T47D (cell line): ENCODE measurements around the gene TUBGCP6.
A peak's percentile ranks its signal among the peaks of the same experiment; 100 is the strongest.

Experiments used
- DNase-seq, 2 experiments: peaks; one replicate each; pipeline versions ENCODE4 v3.0.0 to v3.0.0-alpha.2; 2011 to 2012; ENCODE audit warnings: low read depth in 1 of 2, low spot score in 1 of 2
- JUND ChIP-seq: IDR thresholded peaks from 2 replicates; pipeline ENCODE4 v1.6.1; 2012; ENCODE audit warnings: low read depth
- in situ Hi-C: cut with HindIII; loops from 2 replicates; pipeline ENCODE4 v1.10.0; 2016; ENCODE audit warnings: low sequenced_read_pairs, low pct_unique_long_range_greater_than_20kb

Gene TUBGCP6

GRCh38 chr22:50183141-50183971 is 61.5 kb downstream of the TUBGCP6 start:
- DNase-seq: no peak
- no peak for TF ChIP-seq JUND
- in situ Hi-C loops: no loop called here

GRCh38 chr22:50182176-50183081 is 62.4 kb downstream of the TUBGCP6 start:
- no peak for TF ChIP-seq JUND

DNA sequence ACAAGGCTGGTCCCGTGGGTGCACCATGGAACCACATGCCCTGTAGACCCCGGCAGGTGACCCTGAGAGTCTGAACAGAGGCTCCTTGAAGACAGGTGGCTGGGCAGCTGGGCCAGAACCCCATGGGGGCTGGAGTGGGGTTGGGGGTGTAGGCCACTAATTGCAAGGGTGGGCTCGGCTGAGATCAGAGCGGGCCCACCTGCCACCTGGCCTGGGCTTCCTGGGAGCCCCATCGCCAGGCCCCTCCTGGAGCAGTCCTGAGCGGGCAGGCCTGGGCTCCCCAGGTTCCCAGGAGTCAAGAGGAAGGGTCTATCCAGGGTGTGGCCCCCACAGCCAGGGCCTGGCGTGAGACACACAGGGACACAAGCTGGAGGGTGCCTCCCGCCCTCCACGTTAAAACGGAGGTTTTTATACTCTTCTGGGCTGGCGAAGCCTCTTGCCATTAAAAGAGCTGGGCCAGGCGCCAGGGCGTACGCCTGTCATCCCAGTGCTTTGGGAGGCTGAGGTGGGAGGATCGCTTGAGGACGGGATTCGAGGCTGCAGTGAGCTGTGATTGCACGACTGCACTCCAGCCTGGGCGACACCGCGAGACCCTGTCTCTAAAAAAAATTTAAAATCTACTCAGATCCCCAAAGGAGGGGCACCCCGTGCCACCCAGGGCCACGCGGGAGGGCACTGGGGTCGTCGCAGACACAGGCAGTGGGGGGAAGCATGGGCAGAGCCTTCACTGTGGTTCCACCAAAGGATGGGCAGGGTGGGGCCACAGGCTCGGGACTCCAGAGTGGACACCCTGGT is 63.9 kb downstream of the TUBGCP6 start:
- DNase-seq: no peak
- in situ Hi-C loops: no loop called here
- TF ChIP-seq JUND: no peak

More at GRCh38 chr22:50182176-50183081, 62.4 kb downstream of the TUBGCP6 start:
- peak; percentile 60 to 93 for DNase-seq
- in situ Hi-C loops: no loop called here

- no peak for DNase-seq
- TF ChIP-seq JUND: no peak
- in situ Hi-C loops: no loop called here
Observed at GRCh38 chr22:50179937-50180726, 64.7 kb downstream of the TUBGCP6 start.

- in situ Hi-C loops: no loop called here
- DNase-seq: no peak
- no peak for TF ChIP-seq JUND
Observed at GRCh38 chr22:50178871-50179869, 65.7 kb downstream of the TUBGCP6 start.

GRCh38 chr22:50178471-50178864 is 66.4 kb downstream of the TUBGCP6 start:
- no peak for TF ChIP-seq JUND
- in situ Hi-C loops: no loop called here

DNA sequence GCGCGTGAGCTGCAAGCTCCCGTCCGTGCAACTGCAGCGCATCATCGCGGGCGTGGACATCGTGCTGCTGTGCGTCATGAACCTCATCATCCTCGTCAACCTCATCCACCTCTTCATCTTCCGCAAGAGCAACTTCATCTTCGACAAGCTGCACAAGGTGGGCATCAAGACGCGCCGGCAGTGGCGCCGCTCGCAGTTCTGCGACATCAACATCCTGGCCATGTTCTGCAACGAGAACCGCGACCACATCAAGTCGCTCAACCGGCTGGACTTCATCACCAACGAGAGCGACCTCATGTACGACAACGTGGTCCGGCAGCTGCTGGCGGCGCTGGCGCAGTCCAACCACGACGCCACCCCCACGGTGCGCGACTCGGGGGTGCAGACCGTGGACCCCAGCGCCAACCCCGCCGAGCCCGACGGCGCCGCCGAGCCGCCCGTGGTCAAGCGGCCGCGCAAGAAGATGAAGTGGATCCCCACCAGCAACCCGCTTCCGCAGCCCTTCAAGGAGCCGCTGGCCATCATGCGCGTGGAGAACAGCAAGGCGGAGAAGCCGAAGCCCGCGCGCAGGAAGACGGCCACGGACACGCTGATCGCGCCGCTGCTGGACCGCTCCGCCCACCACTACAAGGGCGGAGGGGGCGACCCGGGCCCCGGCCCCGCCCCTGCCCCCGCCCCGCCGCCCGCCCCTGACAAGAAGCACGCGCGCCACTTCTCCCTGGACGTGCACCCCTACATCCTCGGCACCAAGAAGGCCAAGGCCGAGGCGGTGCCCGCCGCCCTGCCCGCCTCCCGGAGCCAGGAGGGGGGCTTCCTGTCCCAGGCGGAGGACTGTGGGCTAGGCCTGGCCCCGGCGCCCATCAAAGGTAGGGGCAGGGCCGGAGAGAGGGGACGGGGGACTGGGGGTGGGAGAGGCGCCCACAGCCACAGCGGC is 67.0 kb downstream of the TUBGCP6 start:
- DNase-seq: no peak
- TF ChIP-seq JUND: no peak
- in situ Hi-C loops: no loop called here

More at GRCh38 chr22:50178471-50178864, 66.4 kb downstream of the TUBGCP6 start:
- no peak for DNase-seq

DNA sequence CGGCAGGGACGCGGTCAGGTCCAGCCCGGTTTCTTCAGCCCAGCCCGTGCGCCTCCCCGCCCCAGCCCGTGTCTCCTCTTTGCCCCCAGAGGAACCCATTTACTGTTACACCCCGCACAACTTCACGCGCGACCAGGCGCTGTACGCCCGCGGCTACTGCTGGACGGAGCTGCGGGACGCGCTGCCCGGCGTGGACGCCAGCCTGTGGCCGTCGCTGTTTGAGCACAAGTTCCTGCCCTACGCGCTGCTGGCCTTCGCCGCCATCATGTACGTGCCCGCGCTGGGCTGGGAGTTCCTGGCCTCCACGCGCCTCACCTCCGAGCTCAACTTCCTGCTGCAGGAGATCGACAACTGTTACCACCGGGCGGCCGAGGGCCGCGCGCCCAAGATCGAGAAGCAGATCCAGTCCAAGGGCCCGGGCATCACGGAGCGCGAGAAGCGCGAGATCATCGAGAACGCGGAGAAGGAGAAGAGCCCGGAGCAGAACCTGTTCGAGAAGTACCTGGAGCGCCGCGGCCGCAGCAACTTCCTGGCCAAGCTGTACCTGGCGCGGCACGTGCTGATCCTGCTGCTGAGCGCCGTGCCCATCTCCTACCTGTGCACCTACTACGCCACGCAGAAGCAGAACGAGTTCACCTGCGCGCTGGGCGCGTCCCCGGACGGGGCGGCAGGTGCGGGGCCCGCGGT is 67.8 kb downstream of the TUBGCP6 start:
- TF ChIP-seq JUND: no peak
- in situ Hi-C loops: no loop called here
- DNase-seq: no peak
